ENCODE measurements around the gene SMG5. TPM values are rescaled to one million over a fixed set of nuclear protein-coding genes. Genes with fewer than 3 reads are reported as not detected.

SMG5 gene
- total RNA-seq, 1 experiment from 2014 or later, result 126 TPM

DNA sequence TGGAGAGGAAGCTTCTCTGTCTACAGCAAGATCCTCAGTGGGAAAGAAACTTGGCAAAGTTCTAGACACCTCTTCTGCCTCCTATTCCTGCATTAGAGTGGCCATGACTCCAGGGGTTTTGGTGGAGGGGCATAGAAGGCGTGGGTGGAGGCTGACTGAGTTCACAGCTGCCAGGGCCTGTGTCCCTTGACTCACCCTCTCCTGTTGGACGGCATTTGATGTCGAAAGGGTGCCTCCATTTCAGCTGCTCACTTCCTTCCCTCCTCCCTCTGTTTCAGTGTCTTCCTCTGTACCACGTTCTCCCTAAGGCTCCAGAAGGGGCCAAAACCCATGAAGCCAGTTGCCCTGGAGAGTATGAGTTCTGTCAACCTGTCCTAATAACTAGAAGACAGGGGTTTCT is 2.1 kb upstream of the SMG5 start:
- peak overlapping the region; percentile 34; the same call in 1 of the 2 replicates for H3K9ac ChIP-seq (ENCODE audit: low read length)

DNA sequence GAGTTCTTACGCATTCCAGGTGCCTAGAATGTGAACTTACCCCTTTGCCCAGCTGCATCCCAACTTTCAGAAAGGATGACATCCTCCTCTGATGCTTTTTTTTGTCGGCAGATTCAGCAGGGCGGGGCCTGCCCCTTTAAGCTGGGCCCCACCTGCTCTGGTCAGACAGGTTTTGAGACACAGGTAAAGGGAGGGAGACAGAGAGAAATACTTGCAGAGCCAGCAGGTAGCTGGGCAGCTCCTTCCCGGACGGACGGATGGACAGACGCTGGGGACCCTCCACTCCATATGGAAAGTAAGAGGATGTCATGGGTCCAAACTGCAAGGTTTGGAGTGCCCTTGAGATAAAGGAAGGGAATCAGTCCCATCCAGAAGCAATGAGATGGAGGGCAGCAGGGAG is 1.5 kb upstream of the SMG5 start, which contains the start of gene TMEM79:
TMEM79 (plus strand) TSS at position 214 of the 400 bp plus-strand sequence. CDS start 902 bp downstream, outside the sequence.
- H3K9me2 ChIP-seq (replicated peaks; ENCODE audit: low read length), result no peaks in the 10 kb centered on the region
- H4K20me1 ChIP-seq (ENCODE audit: low read length), result peaks cover 29% of the 10 kb centered on the region
- CTCF ChIA-PET, result no interaction called here
- peak; percentile 86 for DNase-seq
- no peaks in the 10 kb centered on the region for H3K27me3 ChIP-seq (ENCODE audit: low read length)
- ATAC-seq, result no peak
- peak within 1 kb of the TSS; percentile 98 for H3K9ac ChIP-seq (ENCODE audit: low read length)
- POLR2A ChIA-PET (ENCODE audit: unreplicated experiment), result no interaction called here
- peaks cover 9% of the 10 kb centered on the region for H3K36me3 ChIP-seq (ENCODE audit: low read depth, low read length)
- H3K79me2 ChIP-seq (ENCODE audit: low read length), result peaks cover 59% of the 10 kb centered on the region
- H3K27ac ChIP-seq (ENCODE audit: low read length), result peak within 1 kb of the TSS; percentile 76
- intact Hi-C loops (cut with micrococcal nuclease), result no loop called here
- BruUV-seq (replicated peaks), result no TSS peak
- no peaks in the 10 kb centered on the region for H3K9me3 ChIP-seq (ENCODE audit: low read length)
- peak within 1 kb of the TSS; percentile 86 for H3K4me3 ChIP-seq (ENCODE audit: low read length)
- H3K4me1 ChIP-seq (ENCODE audit: insufficient read depth, low read length), result peaks cover 32% of the 10 kb centered on the region
- no peaks in the 10 kb centered on the region for H3F3A ChIP-seq (ENCODE audit: low read length, unreplicated experiment)
- peak within 1 kb of the TSS; percentile 95 for H3K4me2 ChIP-seq (ENCODE audit: low read length)
- H2AFZ ChIP-seq (ENCODE audit: low read length), result peak within 1 kb of the TSS; percentile 89
- TF ChIP-seq EZH2phosphoT487 (IDR thresholded peaks at IDR 0.05; ENCODE audit: borderline replicate concordance, low read length) (no peak), EZH2 (IDR thresholded peaks at IDR 0.05; ENCODE audit: low read length, unreplicated experiment) (no peak)
- TF ChIP-seq, protein P1, sequence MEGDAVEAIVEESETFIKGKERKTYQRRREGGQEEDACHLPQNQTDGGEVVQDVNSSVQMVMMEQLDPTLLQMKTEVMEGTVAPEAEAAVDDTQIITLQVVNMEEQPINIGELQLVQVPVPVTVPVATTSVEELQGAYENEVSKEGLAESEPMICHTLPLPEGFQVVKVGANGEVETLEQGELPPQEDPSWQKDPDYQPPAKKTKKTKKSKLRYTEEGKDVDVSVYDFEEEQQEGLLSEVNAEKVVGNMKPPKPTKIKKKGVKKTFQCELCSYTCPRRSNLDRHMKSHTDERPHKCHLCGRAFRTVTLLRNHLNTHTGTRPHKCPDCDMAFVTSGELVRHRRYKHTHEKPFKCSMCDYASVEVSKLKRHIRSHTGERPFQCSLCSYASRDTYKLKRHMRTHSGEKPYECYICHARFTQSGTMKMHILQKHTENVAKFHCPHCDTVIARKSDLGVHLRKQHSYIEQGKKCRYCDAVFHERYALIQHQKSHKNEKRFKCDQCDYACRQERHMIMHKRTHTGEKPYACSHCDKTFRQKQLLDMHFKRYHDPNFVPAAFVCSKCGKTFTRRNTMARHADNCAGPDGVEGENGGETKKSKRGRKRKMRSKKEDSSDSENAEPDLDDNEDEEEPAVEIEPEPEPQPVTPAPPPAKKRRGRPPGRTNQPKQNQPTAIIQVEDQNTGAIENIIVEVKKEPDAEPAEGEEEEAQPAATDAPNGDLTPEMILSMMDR (conservative IDR thresholded peaks at IDR 0.05; ENCODE audit: low read depth, low read length), result no peak

More for the DNA sequence above, 2.1 kb upstream of the SMG5 start:
- POLR2A ChIA-PET (ENCODE audit: unreplicated experiment), result interaction anchor here (0.6 kb wide), 1 partner anchor 37 kb away, joined by 4 read pairs; no protein-coding TSS in a partner anchor
- H2AFZ ChIP-seq (ENCODE audit: low read length), result no peak overlapping the region
- H3F3A ChIP-seq (ENCODE audit: low read length, unreplicated experiment), result no peaks in the 10 kb centered on the region
- intact Hi-C loops (cut with micrococcal nuclease), result no loop called here
- peaks cover 23% of the 10 kb centered on the region for H4K20me1 ChIP-seq (ENCODE audit: low read length)
- no peaks in the 10 kb centered on the region for H3K9me3 ChIP-seq (ENCODE audit: low read length)
- H3K27me3 ChIP-seq (ENCODE audit: low read length), result no peaks in the 10 kb centered on the region
- no peak for ATAC-seq
- no peak overlapping the region for H3K27ac ChIP-seq (ENCODE audit: low read length)
- no peaks in the 10 kb centered on the region for H3K9me2 ChIP-seq (replicated peaks; ENCODE audit: low read length)
- CTCF ChIA-PET, result no interaction called here
- TF ChIP-seq, protein P1 (conservative IDR thresholded peaks at IDR 0.05; ENCODE audit: low read depth, low read length), result no peak
- TF ChIP-seq EZH2phosphoT487 (IDR thresholded peaks at IDR 0.05; ENCODE audit: borderline replicate concordance, low read length), result no peak
- no peak for TF ChIP-seq EZH2 (IDR thresholded peaks at IDR 0.05; ENCODE audit: low read length, unreplicated experiment)
- peak overlapping the region; percentile 95 for H3K4me2 ChIP-seq (ENCODE audit: low read length)
- H3K4me3 ChIP-seq (ENCODE audit: low read length), result peak overlapping the region; percentile 86
- BruUV-seq (replicated peaks), result no TSS peak
- peaks cover 53% of the 10 kb centered on the region for H3K79me2 ChIP-seq (ENCODE audit: low read length)
- DNase-seq, result no peak
- H3K4me1 ChIP-seq (ENCODE audit: insufficient read depth, low read length), result peaks cover 32% of the 10 kb centered on the region
- peaks cover 3% of the 10 kb centered on the region for H3K36me3 ChIP-seq (ENCODE audit: low read depth, low read length)

DNA sequence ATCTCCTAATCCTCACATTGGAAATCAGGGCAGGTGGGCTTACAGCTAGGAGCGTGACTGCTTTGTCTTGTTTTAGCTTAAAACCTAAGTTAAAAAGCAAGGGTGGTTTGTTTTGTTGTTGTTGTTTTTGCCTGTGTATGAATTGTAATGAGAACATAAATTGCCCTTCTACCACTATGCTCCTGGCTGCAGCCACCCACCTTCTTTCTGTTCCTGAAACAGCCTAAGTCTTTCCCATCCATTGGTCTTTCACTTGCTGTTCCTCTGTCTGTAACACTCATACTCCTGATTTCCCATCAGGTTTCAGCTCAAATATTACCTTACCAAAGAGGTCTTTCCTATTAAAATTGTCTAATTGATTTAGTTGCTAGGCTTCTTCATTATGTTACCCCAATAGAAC is 896 bp upstream of the SMG5 start:
- CTCF ChIA-PET, result interaction anchor here (0.7 kb wide), 1 partner anchor 36 kb away, joined by 3 read pairs; no protein-coding TSS in a partner anchor
- TF ChIP-seq EZH2phosphoT487 (IDR thresholded peaks at IDR 0.05; ENCODE audit: borderline replicate concordance, low read length), result no peak
- TF ChIP-seq EZH2 (IDR thresholded peaks at IDR 0.05; ENCODE audit: low read length, unreplicated experiment), result no peak
- peaks cover 32% of the 10 kb centered on the region for H3K4me1 ChIP-seq (ENCODE audit: insufficient read depth, low read length)
- peaks cover 65% of the 10 kb centered on the region for H3K79me2 ChIP-seq (ENCODE audit: low read length)
- H3K9me3 ChIP-seq (ENCODE audit: low read length), result no peaks in the 10 kb centered on the region
- H3K4me3 ChIP-seq (ENCODE audit: low read length), result peak overlapping the region; percentile 86
- H3K36me3 ChIP-seq (ENCODE audit: low read depth, low read length), result peaks cover 15% of the 10 kb centered on the region
- H3K27ac ChIP-seq (ENCODE audit: low read length), result peak overlapping the region; percentile 76
- H3K27me3 ChIP-seq (ENCODE audit: low read length), result no peaks in the 10 kb centered on the region
- intact Hi-C loops (cut with micrococcal nuclease), result no loop called here
- peaks cover 35% of the 10 kb centered on the region for H4K20me1 ChIP-seq (ENCODE audit: low read length)
- no peaks in the 10 kb centered on the region for H3K9me2 ChIP-seq (replicated peaks; ENCODE audit: low read length)
- POLR2A ChIA-PET (ENCODE audit: unreplicated experiment), result no interaction called here
- ATAC-seq, result no peak
- peak overlapping the region; percentile 89 for H2AFZ ChIP-seq (ENCODE audit: low read length)
- H3F3A ChIP-seq (ENCODE audit: low read length, unreplicated experiment), result no peaks in the 10 kb centered on the region
- peak overlapping the region; percentile 98 for H3K9ac ChIP-seq (ENCODE audit: low read length)
- BruUV-seq (replicated peaks), result no TSS peak
- H3K4me2 ChIP-seq (ENCODE audit: low read length), result peak overlapping the region; percentile 95
- no peak for DNase-seq
